C4-2B (cell line): Measurements from ENCODE around the gene SH3BP5.

ENCODE experiments used
- CTCF ChIP-seq: fragments of 450-650 bp; conservative IDR thresholded peaks from 2 replicates; pipeline ENCODE4 v1.5.1; 2017; ENCODE audit warnings: mild to moderate bottlenecking
- ZFX ChIP-seq: fragments of 450-650 bp; IDR thresholded peaks from 2 replicates; pipeline ENCODE4 v1.6.1; 2017

GRCh38 chr3:15269091-15269989 lies 63.0 kb downstream of the SH3BP5 start:
- no peak for TF ChIP-seq CTCF
- TF ChIP-seq ZFX: no peak
